Activated T-helper 2 cell treated with anti-CD3 and anti-CD28 coated beads, Interferon-gamma antibody, Interleukin-2, Interleukin-4, amounts not matched to agents 10 μg/mL and 5 μg/mL and 100 μg/mL, durations not matched to agents 14 hours and 24 hours and 36 hours (primary cell): ENCODE measurements around the gene CFAP251. TPM values are rescaled to one million over a fixed set of nuclear protein-coding genes. Genes with fewer than 3 reads are reported as not detected.

Experiments used
- DNase-seq: peaks from one replicate; pipeline ENCODE4 v3.0.0; 2021; ENCODE audit warnings: low spot score
- H3K27ac Mint-ChIP-seq: one replicate; pipeline ENCODE4 v1.8.0; 2021; ENCODE audit warnings: mixed read lengths
- H3K27me3 Mint-ChIP-seq: one replicate; pipeline ENCODE4 v1.8.0; 2021; ENCODE audit warnings: low read depth, mixed read lengths
- H3K36me3 Mint-ChIP-seq: one replicate; pipeline ENCODE4 v1.8.0; 2021; ENCODE audit warnings: low read depth, mixed read lengths
- H3K4me1 Mint-ChIP-seq: one replicate; pipeline ENCODE4 v1.8.0; 2021; ENCODE audit warnings: low read depth, mixed read lengths
- H3K4me3 Mint-ChIP-seq: one replicate; pipeline ENCODE4 v1.8.0; 2021; ENCODE audit warnings: low read depth, mild to moderate bottlenecking, moderate library complexity, mixed read lengths
- H3K9me3 Mint-ChIP-seq: one replicate; pipeline ENCODE4 v1.8.0; 2021; ENCODE audit warnings: mixed read lengths
- intact Hi-C: fragments of 100-400 bp; cut with micrococcal nuclease; formaldehyde crosslinking; loops from one replicate; pipeline ENCODE4 v1.15.1; 2023
- total RNA-seq: library from RNA; stranded (reverse); gene quantifications from 2 replicates; pipeline ENCODE4 v1.2.3, GENCODE V29; 2022

Gene CFAP251
- total RNA-seq, 1 donor from 2014 or later: 0.82 TPM

GRCh38 chr12:121939186-121939585 lies 20.8 kb downstream of the CFAP251 start:
- Mint-ChIP-seq H3K27ac (no peak overlapping the region), H3K27me3 (peaks cover 8% of the 10 kb centered on the region), H3K36me3 (no peaks in the 10 kb centered on the region), H3K4me3 (no peak overlapping the region), H3K9me3 (no peaks in the 10 kb centered on the region), H3K4me1 (peaks cover 2% of the 10 kb centered on the region)
- intact Hi-C loops: no loop called here
- DNase-seq: no peak

GRCh38 chr12:121939992-121940766 lies 21.8 kb downstream of the CFAP251 start:
- Mint-ChIP-seq H3K27me3 (peaks cover 8% of the 10 kb centered on the region), H3K27ac (no peak overlapping the region), H3K4me3 (no peak overlapping the region), H3K36me3 (no peaks in the 10 kb centered on the region), H3K4me1 (peaks cover 2% of the 10 kb centered on the region), H3K9me3 (no peaks in the 10 kb centered on the region)
- no peak for DNase-seq
- intact Hi-C loops: no loop called here

GRCh38 chr12:121942145-121942718 lies 23.8 kb downstream of the CFAP251 start:
- Mint-ChIP-seq H3K27me3 (peaks cover 14% of the 10 kb centered on the region), H3K36me3 (no peaks in the 10 kb centered on the region), H3K9me3 (no peaks in the 10 kb centered on the region), H3K27ac (no peak overlapping the region), H3K4me1 (peaks cover 2% of the 10 kb centered on the region), H3K4me3 (no peak overlapping the region)
- intact Hi-C loops: no loop called here
- DNase-seq: no peak

- Mint-ChIP-seq H3K27me3 (peaks cover 14% of the 10 kb centered on the region), H3K27ac (no peak overlapping the region), H3K36me3 (no peaks in the 10 kb centered on the region), H3K4me3 (no peak overlapping the region), H3K4me1 (no peaks in the 10 kb centered on the region), H3K9me3 (no peaks in the 10 kb centered on the region)
- DNase-seq: no peak
- intact Hi-C loops: no loop called here
These were observed 25.5 kb downstream of the CFAP251 start for GRCh38 chr12:121943926-121944325.

GRCh38 chr12:121946313-121947025 lies 28.1 kb downstream of the CFAP251 start:
- intact Hi-C loops: no loop called here
- no peaks in the 10 kb centered on the region for H3K9me3 Mint-ChIP-seq
- no peaks in the 10 kb centered on the region for H3K4me1 Mint-ChIP-seq

GRCh38 chr12:121947981-121948380 lies 29.6 kb downstream of the CFAP251 start:
- intact Hi-C loops: no loop called here
- H3K27ac Mint-ChIP-seq: no peak overlapping the region
- H3K36me3 Mint-ChIP-seq: no peaks in the 10 kb centered on the region
- no peak for DNase-seq
- no peak overlapping the region for H3K4me3 Mint-ChIP-seq
- no peaks in the 10 kb centered on the region for H3K9me3 Mint-ChIP-seq
- H3K4me1 Mint-ChIP-seq: no peaks in the 10 kb centered on the region
- H3K27me3 Mint-ChIP-seq: peaks cover 7% of the 10 kb centered on the region

More at GRCh38 chr12:121946313-121947025, 28.1 kb downstream of the CFAP251 start:
- Mint-ChIP-seq H3K4me3 (no peak overlapping the region), H3K27me3 (peaks cover 6% of the 10 kb centered on the region), H3K36me3 (no peaks in the 10 kb centered on the region), H3K27ac (no peak overlapping the region)
- no peak for DNase-seq

- no peak for DNase-seq
- Mint-ChIP-seq H3K4me3 (no peak overlapping the region), H3K9me3 (no peaks in the 10 kb centered on the region), H3K27ac (no peak overlapping the region), H3K36me3 (no peaks in the 10 kb centered on the region), H3K4me1 (no peaks in the 10 kb centered on the region), H3K27me3 (peaks cover 8% of the 10 kb centered on the region)
- intact Hi-C loops: no loop called here
These were observed 31.4 kb downstream of the CFAP251 start for GRCh38 chr12:121949648-121950397.

GRCh38 chr12:121953117-121953692 lies 34.8 kb downstream of the CFAP251 start:
- Mint-ChIP-seq H3K27me3 (peaks cover 2% of the 10 kb centered on the region), H3K4me3 (no peak overlapping the region), H3K36me3 (no peaks in the 10 kb centered on the region), H3K27ac (no peak overlapping the region), H3K9me3 (no peaks in the 10 kb centered on the region), H3K4me1 (no peaks in the 10 kb centered on the region)
- DNase-seq: no peak
- intact Hi-C loops: no loop called here

- Mint-ChIP-seq H3K4me1 (no peaks in the 10 kb centered on the region), H3K4me3 (no peak overlapping the region), H3K27me3 (peaks cover 2% of the 10 kb centered on the region), H3K9me3 (no peaks in the 10 kb centered on the region), H3K27ac (no peak overlapping the region), H3K36me3 (no peaks in the 10 kb centered on the region)
- DNase-seq: no peak
- intact Hi-C loops: no loop called here
These were observed 35.3 kb downstream of the CFAP251 start for GRCh38 chr12:121953695-121954094.

GRCh38 chr12:121955258-121956237 lies 37.2 kb downstream of the CFAP251 start:
- intact Hi-C loops: no loop called here

GRCh38 chr12:121957861-121958515 lies 39.6 kb downstream of the CFAP251 start:
- H3K9me3 Mint-ChIP-seq: no peaks in the 10 kb centered on the region
- H3K27me3 Mint-ChIP-seq: peaks cover 1% of the 10 kb centered on the region
- H3K4me3 Mint-ChIP-seq: no peak overlapping the region
- no peaks in the 10 kb centered on the region for H3K36me3 Mint-ChIP-seq
- no peak overlapping the region for H3K27ac Mint-ChIP-seq
- intact Hi-C loops: no loop called here
- no peak for DNase-seq
- H3K4me1 Mint-ChIP-seq: no peaks in the 10 kb centered on the region

More at GRCh38 chr12:121955258-121956237, 37.2 kb downstream of the CFAP251 start:
- H3K4me1 Mint-ChIP-seq: no peaks in the 10 kb centered on the region
- peaks cover 2% of the 10 kb centered on the region for H3K27me3 Mint-ChIP-seq
- H3K27ac Mint-ChIP-seq: no peak overlapping the region
- no peak overlapping the region for H3K4me3 Mint-ChIP-seq
- no peaks in the 10 kb centered on the region for H3K9me3 Mint-ChIP-seq
- H3K36me3 Mint-ChIP-seq: no peaks in the 10 kb centered on the region
- no peak for DNase-seq
